Germinal center (tissue), 1 donor: ENCODE data around the gene TMEM218.

Experiments used
- DNase-seq: peaks from one replicate; pipeline ENCODE4 v3.0.0; 2012; ENCODE audit warnings: mixed read lengths, low spot score

TMEM218 gene

GRCh38 chr11:125111343-125112207, at the start of gene TMEM218:
Gene TMEM218, minus strand, starts transcription at chr11:125111626. Its CDS starts 9,385 bp downstream, at chr11:125102241.
- peak; percentile 98 for DNase-seq

- no peak for DNase-seq
Measured at GRCh38 chr11:125157953-125158680, 46.7 kb upstream of the TMEM218 start.

DNA sequence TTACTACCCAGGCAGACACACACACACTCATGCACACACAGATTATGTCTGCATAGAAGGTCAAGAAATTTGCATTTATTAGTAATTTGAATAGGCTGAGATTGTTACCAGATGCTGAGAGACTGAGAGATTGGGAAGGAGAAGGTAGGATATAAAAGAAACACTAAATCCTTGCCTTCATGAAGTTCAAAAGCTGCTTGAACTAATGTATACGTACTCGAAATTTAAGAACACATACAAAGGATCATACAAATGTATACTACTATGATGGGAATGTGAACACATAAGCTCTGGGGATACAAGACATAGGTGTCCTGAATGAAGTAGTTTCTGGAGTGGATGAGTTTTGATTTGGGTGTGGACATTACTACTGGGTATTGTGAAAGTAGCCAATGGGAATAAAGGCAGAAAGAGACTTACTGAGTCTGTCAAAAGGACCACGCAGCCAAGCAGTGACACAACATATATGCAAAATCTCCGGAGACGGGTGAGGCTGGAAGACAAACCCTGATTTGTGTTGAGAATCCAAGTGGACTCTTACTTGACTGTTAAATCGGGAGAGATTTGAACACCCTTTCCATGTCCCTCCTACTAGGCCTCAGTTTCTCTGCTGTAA, 45.8 kb upstream of the TMEM218 start:
- no peak for DNase-seq

DNA sequence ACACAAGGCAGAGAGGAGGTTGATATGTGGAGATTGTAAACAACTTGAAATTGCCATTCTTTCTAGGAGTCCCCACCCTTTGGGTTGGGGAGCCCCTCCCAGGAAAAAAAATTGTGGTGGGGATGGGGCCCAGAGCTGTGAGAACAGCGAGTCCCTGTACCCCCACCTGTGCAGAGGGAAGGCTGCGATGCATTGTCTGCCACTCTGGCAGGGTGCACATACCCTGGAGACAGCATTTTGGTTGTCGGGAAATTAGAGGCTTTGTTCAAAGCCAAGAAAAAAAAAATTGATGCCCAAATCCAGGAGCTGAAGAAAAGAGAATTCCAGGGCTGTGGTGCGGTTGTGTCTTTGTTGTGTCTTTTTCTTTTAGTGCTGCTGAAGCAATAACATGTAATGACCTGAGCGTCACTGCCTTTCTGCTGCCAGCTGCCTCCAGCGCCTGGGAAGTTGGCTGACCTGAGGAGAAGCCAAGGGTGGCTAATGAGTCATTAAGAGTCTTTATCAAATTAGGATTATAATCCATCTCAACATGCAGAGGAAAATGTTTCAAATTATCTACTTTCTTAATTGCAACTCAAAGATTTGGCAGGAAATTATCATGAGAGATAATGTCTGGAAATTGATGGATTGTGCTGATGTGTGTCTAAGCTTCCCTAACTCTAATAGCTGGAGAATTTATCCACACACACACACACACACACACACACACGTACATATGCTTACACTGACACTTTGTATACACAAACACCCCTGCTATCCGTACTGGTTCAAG, 45.1 kb upstream of the TMEM218 start:
- DNase-seq = no peak

GRCh38 chr11:125155767-125156166, 44.3 kb upstream of the TMEM218 start:
- no peak for DNase-seq

GRCh38 chr11:125155100-125155444, 43.6 kb upstream of the TMEM218 start:
- no peak for DNase-seq

DNA sequence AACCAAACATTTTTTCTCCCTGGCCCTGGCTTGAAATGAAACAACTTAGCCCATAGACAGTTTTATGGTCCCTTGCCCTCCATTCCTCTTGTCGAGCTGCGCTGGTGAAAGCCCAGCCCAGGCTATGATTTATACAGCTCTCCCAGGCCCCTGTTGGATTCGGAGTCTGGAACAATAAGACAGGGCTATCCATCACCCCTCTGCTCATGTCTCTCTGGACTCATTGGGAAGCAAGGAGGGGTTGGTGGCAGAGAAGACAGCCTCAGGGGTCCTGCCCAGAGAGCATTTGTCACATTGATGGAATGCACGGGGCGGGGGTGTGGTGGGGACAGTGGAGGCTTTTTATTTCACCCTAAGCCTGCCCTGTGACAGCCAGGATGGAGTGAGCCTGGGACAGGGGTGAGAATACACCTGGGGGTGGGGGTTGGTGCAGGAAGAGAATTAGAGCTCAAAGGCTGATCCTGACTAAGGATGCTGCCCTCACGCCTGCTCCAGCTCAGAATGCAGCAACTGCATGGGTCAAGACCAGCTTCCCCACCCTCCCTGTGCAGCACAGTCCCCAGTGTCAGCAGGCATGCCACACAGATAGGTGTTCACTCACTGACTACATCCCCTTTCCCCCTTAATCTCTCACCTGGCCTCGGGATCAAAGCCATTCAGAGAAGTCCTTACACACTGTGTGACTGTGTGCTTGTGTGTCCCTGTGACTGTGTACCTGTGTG, 43.1 kb upstream of the TMEM218 start:
- no peak for DNase-seq

DNA sequence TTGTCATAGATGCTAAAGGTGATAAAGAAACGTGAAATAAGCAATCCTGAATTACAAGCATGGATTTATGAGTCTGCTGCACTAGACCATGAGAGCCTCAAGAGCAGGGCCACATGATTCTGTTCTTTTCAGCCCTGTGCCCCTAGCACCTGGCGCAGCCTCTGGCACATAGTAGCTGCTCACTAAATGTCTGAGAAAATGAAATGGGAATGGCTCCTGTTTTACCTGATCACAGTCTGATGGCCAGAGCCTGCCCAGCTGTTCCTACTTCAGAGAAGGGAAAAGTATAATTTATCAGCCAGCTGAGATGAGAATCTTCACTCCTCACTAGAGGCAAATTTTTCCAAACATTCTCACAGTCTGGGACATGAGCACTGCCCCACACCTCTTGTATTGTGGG, 42.4 kb upstream of the TMEM218 start:
- no peak for DNase-seq

GRCh38 chr11:125148743-125149142, 37.3 kb upstream of the TMEM218 start:
- no peak for DNase-seq

DNA sequence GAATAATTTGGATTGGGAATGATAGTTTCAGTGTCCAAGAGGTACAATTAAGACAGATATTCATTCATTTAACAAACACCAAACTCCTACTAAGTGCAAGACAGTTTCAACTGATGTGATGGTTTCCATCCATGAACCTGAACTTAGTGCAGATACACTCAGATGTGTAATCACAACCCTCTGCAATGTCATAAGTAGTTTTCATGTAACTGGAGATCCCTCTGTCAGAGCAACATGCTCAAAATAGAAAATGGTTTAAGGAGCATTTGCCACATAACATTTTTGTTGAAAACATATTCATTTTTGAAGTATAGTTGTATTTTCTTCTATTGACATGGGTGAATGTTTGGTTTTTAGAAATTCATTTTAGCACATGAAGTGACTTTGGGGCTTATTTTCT, 36.6 kb upstream of the TMEM218 start:
- no peak for DNase-seq

- DNase-seq = no peak
Measured at GRCh38 chr11:125147280-125147679, 35.9 kb upstream of the TMEM218 start.

DNA sequence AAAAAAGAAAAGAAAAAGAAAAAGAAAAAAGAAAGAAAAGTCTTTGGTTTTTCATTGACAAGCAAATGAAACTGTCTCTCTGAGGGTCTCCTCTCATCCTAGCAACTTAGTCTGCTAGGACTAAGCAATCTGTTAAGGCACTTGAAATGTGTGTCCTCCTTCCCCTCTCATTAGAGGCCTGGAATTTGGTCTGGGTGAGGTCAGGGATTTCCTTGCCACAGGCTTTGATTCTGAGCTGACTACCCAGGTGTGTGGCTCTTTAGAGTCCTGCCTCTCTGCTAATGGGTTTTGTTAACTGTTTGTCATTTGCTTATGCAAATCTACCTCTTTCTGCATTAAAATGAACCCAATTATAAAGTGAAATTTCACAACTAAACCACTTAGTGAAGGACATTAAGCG, 34.8 kb upstream of the TMEM218 start:
- no peak for DNase-seq

GRCh38 chr11:125141686-125142535, 30.5 kb upstream of the TMEM218 start:
- peak; percentile 75 for DNase-seq

- DNase-seq = no peak
Measured at GRCh38 chr11:125141178-125141577, 29.8 kb upstream of the TMEM218 start.

DNA sequence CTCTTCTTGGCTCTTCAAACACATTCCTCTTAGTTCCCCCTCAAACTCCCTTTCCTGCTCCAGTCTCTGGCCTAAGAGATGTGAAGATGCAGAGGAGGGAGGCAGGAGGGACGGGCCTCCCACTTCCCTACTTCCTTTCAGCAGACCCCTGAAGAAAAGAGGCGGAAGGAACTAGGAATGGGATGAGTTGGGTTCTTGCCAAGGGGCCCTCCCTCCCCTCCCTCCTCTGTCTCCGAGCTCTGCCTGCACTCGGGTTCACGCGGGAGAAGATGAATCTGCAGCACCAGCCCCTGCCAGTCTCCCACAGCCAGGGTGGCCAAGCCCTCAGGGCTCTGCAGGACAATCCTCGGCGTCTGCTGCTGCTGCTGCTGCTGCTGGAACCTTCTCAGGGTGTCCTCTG, 28.8 kb upstream of the TMEM218 start:
- DNase-seq = no peak

DNA sequence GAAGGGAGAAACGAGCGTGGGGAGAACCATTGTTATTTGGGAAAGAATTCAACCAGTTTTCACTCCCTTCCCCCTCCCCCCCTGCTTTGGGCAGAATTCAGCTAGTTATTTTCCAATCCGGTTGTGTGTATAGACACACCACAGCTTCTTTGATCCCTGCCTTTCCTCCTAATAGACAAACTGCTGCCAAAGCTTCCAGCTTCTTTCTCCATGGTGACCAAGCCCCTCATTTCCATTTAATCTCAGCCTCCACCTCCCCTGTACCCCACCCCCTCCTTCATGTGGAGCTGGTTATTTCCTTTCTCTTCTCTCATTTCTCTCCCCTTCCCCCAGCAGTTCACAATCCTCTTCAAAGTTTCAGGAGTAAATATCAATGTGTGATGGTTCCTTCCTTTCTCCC, 28.4 kb upstream of the TMEM218 start:
- DNase-seq = no peak

DNA sequence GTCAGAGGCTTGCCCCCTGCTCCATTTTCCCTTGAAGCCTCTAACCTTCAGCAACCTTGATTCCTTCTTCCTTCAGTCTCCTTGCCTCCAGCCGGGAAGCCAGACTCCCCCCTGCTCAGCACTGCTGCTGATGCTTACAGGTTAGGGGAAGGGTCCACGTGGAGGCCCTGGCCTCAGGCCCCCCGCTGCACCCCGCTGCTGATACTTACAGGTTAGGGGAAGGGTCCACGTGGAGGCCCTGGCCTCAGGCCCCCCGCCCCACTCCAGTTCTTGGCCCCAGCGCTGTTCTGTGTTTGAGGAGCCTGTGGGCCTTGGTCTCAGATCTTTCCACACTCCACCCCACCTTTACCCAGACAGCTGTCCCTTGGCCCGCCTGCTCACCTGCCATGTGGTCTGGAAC, 27.5 kb upstream of the TMEM218 start:
- DNase-seq = no peak

- no peak for DNase-seq
Measured at GRCh38 chr11:125136001-125136400, 24.6 kb upstream of the TMEM218 start.

DNA sequence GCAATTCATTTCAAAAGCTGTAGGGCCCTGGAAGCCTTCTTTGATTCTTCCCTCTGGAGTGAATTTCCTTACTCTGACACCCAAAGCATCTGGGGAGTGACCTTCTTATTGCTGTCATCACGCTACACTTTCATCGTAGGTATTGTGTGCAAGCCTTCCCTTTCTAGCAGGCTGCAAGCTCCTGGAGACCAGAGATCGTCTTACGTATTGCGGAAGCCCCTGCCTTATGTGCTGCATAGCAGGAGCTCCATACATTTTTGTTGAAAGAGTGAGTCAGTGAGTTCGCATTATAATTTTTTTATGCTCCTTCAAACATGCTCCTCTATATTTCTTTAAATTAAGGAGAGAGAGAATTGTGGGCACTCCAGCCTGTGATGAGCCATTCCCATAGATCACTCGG, 21.2 kb upstream of the TMEM218 start:
- no peak for DNase-seq

- DNase-seq = no peak
Measured at GRCh38 chr11:125132071-125132470, 20.6 kb upstream of the TMEM218 start.
